Loucy (cell line): ENCODE data around the gene TEX52.
A peak's percentile ranks its signal among the peaks of the same experiment; 100 is the strongest.
"Not testable (repeated sequence)": the region's sequence is repeated elsewhere in the genome, so short reads cannot be mapped to it uniquely, and the experiment has no call there.

Experiments used
- H2AFZ ChIP-seq: fragments of 200-600 bp; sonication (generic); 2 replicates; pipeline ENCODE4 v1.6.0; 2016; ENCODE audit warnings: antibody characterized with exemption, mild to moderate bottlenecking, low read length, moderate library complexity
- H3F3A ChIP-seq: fragments of 200-600 bp; 2 replicates; pipeline ENCODE4 v1.6.0; 2016; ENCODE audit warnings: antibody characterized with exemption, low read depth, mild to moderate bottlenecking
- H3K27me3 ChIP-seq: fragments of 200-600 bp; sonication (generic); 2 replicates; pipeline ENCODE4 v1.6.1; 2014; ENCODE audit warnings: low read length, mild to moderate bottlenecking; ENCODE audit not compliant: insufficient read depth, poor library complexity, severe bottlenecking
- H3K36me3 ChIP-seq: fragments of 200-600 bp; sonication (generic); 2 replicates; pipeline ENCODE4 v1.6.1; 2016; ENCODE audit warnings: low read length; ENCODE audit not compliant: insufficient read depth
- H3K4me1 ChIP-seq: fragments of 200-600 bp; sonication (generic); 2 replicates; pipeline ENCODE4 v1.5.1; 2014; ENCODE audit warnings: low read length, mild to moderate bottlenecking; ENCODE audit not compliant: insufficient read depth, poor library complexity, severe bottlenecking
- H3K4me2 ChIP-seq: fragments of 200-600 bp; sonication (generic); 2 replicates; pipeline ENCODE4 v1.6.0; 2014; ENCODE audit warnings: antibody characterized with exemption, low read length, low read depth, mild to moderate bottlenecking; ENCODE audit not compliant: poor library complexity, severe bottlenecking
- H3K4me3 ChIP-seq: fragments of 200-600 bp; sonication (generic); 2 replicates; pipeline ENCODE4 v1.5.1; 2014; ENCODE audit warnings: low read length, mild to moderate bottlenecking, mixed read lengths; ENCODE audit not compliant: poor library complexity, severe bottlenecking
- H3K79me2 ChIP-seq: fragments of 200-600 bp; sonication (generic); 2 replicates; pipeline ENCODE4 v1.6.1; 2014; ENCODE audit warnings: low read length; ENCODE audit not compliant: insufficient read depth
- H3K9ac ChIP-seq: fragments of 200-600 bp; sonication (generic); 2 replicates; pipeline ENCODE4 v1.6.0; 2014; ENCODE audit warnings: mild to moderate bottlenecking, low read depth, low read length, moderate library complexity; ENCODE audit not compliant: poor library complexity, severe bottlenecking
- H3K9me2 ChIP-seq: fragments of 200-600 bp; sonication (generic); replicated peaks from 2 replicates; pipeline ENCODE4 v1.6.1; 2016; ENCODE audit warnings: low read depth, low read length, mixed read lengths
- H3K9me3 ChIP-seq: fragments of 200-600 bp; sonication (generic); 2 replicates; pipeline ENCODE4 v1.6.1; 2014; ENCODE audit warnings: mild to moderate bottlenecking, antibody characterized with exemption, low read length, low read depth; ENCODE audit not compliant: insufficient read depth
- H4K20me1 ChIP-seq: fragments of 200-600 bp; sonication (generic); 2 replicates; pipeline ENCODE4 v1.6.0; 2014; ENCODE audit warnings: antibody characterized with exemption, low read length, mild to moderate bottlenecking; ENCODE audit not compliant: insufficient read depth, poor library complexity, severe bottlenecking
- CTCF ChIP-seq: fragments of 200-600 bp; sonication (generic); conservative IDR thresholded peaks from 2 replicates; pipeline ENCODE4 v1.5.1; 2014; ENCODE audit warnings: mild to moderate bottlenecking, antibody characterized with exemption, low read length
- EZH2phosphoT487 ChIP-seq: fragments of 200-600 bp; IDR thresholded peaks from 2 replicates; pipeline ENCODE4 v1.6.1; 2018; ENCODE audit warnings: antibody characterized with exemption, mild to moderate bottlenecking, moderate library complexity, borderline replicate concordance

Gene TEX52

DNA sequence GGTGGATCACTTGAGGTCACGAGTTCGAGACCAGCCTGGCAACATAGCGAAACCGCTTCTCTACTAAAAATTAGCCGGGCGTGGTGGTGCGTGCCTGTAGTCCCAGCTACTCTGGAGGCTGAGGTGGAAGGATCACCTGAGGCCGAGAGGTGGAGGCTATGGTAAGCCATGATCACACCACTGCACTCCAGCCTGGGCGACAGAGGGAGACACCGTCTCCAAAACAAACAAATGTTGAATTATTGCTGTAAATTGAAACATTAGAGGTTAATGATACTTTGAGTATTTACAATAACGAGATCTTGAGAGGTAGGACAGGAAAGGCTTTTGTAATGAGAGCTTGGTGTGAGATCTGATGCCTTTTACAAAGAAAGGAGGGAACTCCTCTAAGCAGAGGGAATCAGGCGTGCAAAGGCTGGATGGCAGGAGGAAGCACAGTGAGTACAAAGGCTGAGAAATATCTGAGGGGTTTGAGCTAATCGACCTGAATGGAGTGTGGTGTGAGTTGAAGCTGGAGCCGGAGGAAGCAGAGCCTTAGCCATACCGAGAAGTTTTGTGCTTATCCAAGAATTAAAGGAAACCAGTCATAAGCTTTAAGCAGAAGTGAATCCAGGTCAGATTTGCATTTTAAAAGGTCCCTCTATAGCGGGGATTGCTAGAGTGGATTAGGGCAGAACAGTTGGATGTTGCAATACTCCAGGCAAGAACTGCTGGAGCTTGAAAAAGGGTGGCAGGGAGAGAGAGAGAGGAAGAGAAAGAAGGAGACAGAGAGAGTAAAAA is 21.3 kb upstream of the TEX52 start:
- Histone ChIP-seq H4K20me1 (peaks cover 14% of the 10 kb centered on the region), H3K9ac (peak overlapping the region; percentile 92), H3K9me3 (no peaks in the 10 kb centered on the region), H3K27me3 (no peaks in the 10 kb centered on the region), H3K4me1 (peaks cover 35% of the 10 kb centered on the region), H3K9me2 (no peaks in the 10 kb centered on the region), H3K4me3 (peak overlapping the region; percentile 91), H3K36me3 (peaks cover 8% of the 10 kb centered on the region; the same call in 1 of the 2 replicates), H3K79me2 (peaks cover 97% of the 10 kb centered on the region), H3K4me2 (peak overlapping the region; percentile 77), H2AFZ (no peak overlapping the region), H3F3A (no peaks in the 10 kb centered on the region)
- TF ChIP-seq CTCF (no peak), EZH2phosphoT487 (no peak)

GRCh38 chr12:2877047-2877952 is 20.5 kb upstream of the TEX52 start, which contains the start of the genes FOXM1 and RHNO1:
TSS of gene FOXM1 (minus strand) at chr12:2877174. CDS start at chr12:2874478, 2,696 bp downstream.
TSS of gene RHNO1 (plus strand) at chr12:2877223. CDS start at chr12:2885367, 8,144 bp downstream.
- peak within 1 kb of the TSS; percentile 74 for H2AFZ ChIP-seq
- peak within 1 kb of the TSS; percentile 91 for H3K4me3 ChIP-seq
- H3K79me2 ChIP-seq: peaks cover 97% of the 10 kb centered on the region
- H3K9me2 ChIP-seq: no peaks in the 10 kb centered on the region
- TF ChIP-seq CTCF: no peak
- no peak for TF ChIP-seq EZH2phosphoT487
- peak within 1 kb of the TSS; percentile 92 for H3K9ac ChIP-seq
- peak within 1 kb of the TSS; percentile 87 for H3K4me2 ChIP-seq
- no peaks in the 10 kb centered on the region for H3F3A ChIP-seq
- peaks cover 17% of the 10 kb centered on the region for H4K20me1 ChIP-seq
- H3K9me3 ChIP-seq: no peaks in the 10 kb centered on the region
- no peaks in the 10 kb centered on the region for H3K27me3 ChIP-seq
- peaks cover 40% of the 10 kb centered on the region for H3K4me1 ChIP-seq
- H3K36me3 ChIP-seq: peaks cover 12% of the 10 kb centered on the region; the same call in 1 of the 2 replicates

DNA sequence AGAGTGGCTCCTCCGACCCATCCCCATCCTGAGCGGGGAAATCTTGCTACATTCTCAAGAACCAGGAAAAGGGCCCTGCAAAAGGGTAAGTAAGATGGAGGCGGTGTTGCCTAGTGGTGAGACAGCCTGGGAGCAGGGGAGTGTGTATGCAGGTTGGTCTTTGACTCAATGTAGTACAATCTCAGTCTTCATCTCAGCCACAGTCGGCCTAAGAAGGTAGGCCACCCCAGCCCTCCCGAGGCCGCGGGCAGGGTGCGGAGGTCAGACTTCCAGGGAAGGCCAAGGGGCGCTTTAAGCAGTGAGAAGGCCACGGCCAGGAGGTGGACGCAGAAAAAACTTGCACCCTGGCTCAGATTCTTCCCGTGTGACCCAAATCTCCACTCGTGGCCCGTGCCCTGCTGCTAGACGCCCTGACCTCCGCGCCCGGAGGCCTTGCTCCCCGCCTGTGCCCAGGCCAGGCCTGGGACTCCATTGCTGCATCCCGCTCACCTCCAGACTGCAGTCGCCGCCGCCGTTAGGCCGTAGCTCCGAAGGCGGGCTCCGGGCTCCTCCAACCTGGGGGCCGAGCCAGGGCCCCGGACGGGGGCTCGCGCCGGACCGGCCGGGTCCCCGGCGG is 19.7 kb upstream of the TEX52 start:
- Histone ChIP-seq H3K4me3 (peak overlapping the region; percentile 91), H2AFZ (peak overlapping the region; percentile 74), H3K9me3 (no peaks in the 10 kb centered on the region), H4K20me1 (peaks cover 17% of the 10 kb centered on the region), H3K27me3 (no peaks in the 10 kb centered on the region), H3K9me2 (no peaks in the 10 kb centered on the region), H3K36me3 (peaks cover 17% of the 10 kb centered on the region; the same call in 1 of the 2 replicates), H3K9ac (peak overlapping the region; percentile 92), H3F3A (no peaks in the 10 kb centered on the region), H3K79me2 (peaks cover 97% of the 10 kb centered on the region), H3K4me2 (peak overlapping the region; percentile 87), H3K4me1 (peaks cover 43% of the 10 kb centered on the region)
- no peak for TF ChIP-seq CTCF
- TF ChIP-seq EZH2phosphoT487: no peak

DNA sequence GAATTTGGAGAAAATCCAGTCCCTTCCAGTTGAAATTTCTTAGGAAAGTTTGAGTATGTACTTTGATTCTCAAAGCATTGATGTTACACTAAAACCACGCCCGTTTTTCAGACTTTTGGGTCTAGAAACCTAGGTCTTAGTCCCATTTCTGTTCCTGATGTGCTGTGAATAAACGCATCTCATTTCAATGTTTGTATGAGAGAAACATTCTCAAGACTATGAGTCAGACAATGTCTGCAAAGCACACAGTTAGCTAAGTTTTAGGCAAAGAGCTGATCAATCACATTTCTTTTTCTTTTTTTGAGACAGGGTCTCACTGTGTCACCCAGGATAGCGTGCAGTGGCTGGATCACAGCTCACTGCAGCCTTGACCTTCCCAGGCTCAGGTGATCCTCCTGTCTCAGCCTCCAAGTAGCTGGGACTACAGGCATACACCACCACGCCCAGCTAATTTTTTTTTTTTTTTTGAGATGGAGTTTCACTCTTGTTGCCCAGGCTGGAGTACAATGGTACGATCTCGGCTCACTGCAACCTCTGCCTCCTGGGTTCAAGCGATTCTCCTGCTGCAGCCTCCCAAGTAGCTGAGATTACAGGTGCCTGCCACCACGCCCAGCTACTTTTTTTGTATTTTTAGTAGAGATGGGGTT is 12.3 kb upstream of the TEX52 start:
- not testable (repeated sequence) for H3K9me2 ChIP-seq, H2AFZ ChIP-seq, H3K4me2 ChIP-seq, H3K27me3 ChIP-seq, H3F3A ChIP-seq, H4K20me1 ChIP-seq, H3K9ac ChIP-seq, H3K9me3 ChIP-seq, H3K4me3 ChIP-seq
- H3K36me3 ChIP-seq: peaks cover 76% of the 10 kb centered on the region; the same call in 1 of the 2 replicates
- peaks cover 51% of the 10 kb centered on the region for H3K79me2 ChIP-seq
- peaks cover 15% of the 10 kb centered on the region for H3K4me1 ChIP-seq
